Ascending aorta (tissue), 2 donors: ENCODE measurements around the gene TMEM86A. TPM values are rescaled to one million over a fixed set of nuclear protein-coding genes. Genes with fewer than 3 reads are reported as not detected.

Experiments used
- DNase-seq, 2 donors: peaks; one replicate each; pipeline ENCODE4 v3.0.0-alpha.2; 2019; ENCODE audit warnings: low spot score in 2 of 2
- H3K27ac ChIP-seq, 2 donors: fragments of 200-600 bp; sonication (generic); one replicate each; pipeline ENCODE4 v1.5.1; 2016 to 2017; ENCODE audit warnings: mild to moderate bottlenecking in 1 of 2
- H3K27me3 ChIP-seq: fragments of 200-600 bp; sonication (generic); one replicate; pipeline ENCODE4 v1.5.1; 2017
- H3K36me3 ChIP-seq, 2 donors: fragments of 200-600 bp; sonication (generic); one replicate each; pipeline ENCODE4 v1.5.1; 2016
- H3K4me1 ChIP-seq, 2 donors: fragments of 200-600 bp; sonication (generic); one replicate each; pipeline ENCODE4 v1.5.1; 2016 to 2017; ENCODE audit warnings: mild to moderate bottlenecking in 1 of 2
- H3K4me3 ChIP-seq, 2 donors: fragments of 200-600 bp; sonication (generic); one replicate each; pipeline ENCODE4 v1.5.1; 2016 to 2017; ENCODE audit warnings: mild to moderate bottlenecking in 1 of 2
- H3K9me3 ChIP-seq, 2 donors: fragments of 200-600 bp; sonication (generic); one replicate each; pipeline ENCODE4 v1.5.1; 2016
- CTCF ChIP-seq, 3 experiments: fragments of 200-600 bp in 2 of 3; fragments of 450-650 bp in 1 of 3; sonication (generic) in 2 of 3; IDR thresholded peaks; one replicate each; pipeline ENCODE4 v1.5.1; 2016 to 2019; ENCODE audit warnings: antibody characterized with exemption in 3 of 3, mild to moderate bottlenecking in 1 of 3, moderate library complexity in 1 of 3
- intact Hi-C: fragments of 100-400 bp; cut with DNase I; formaldehyde crosslinking; loops from one replicate; pipeline ENCODE4 v1.15.1; 2023
- total RNA-seq: library from RNA; depleted of rRNA; stranded (reverse); fragments of >200 nt; gene quantifications from one replicate; pipeline ENCODE4 v1.1.0, GENCODE V29; 2016

Gene TMEM86A
- total RNA-seq, 1 donor from 2014 or later, result 4.8 TPM

DNA sequence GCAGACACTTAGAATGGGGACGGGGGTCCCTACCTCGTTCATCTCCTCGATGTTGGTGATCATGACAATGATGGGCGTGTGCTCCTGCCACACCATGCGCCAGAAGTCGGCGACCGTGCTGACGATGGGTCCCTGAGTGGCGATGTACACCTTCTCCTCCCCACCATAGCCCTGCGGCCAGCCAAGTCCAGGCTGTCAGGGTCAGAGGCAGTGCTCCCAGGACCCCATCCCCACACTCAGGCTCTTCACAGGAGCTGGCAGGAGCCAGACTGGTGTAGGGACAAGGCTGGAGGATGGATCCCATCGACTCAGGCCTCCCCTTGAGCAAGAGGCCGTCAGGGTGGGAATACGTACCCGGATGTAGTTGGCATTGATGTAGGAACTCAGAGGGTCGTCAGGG is 34.6 kb downstream of the TMEM86A start:
- H3K27ac ChIP-seq, result no peak overlapping the region
- no peak for DNase-seq
- no peaks in the 10 kb centered on the region for H3K9me3 ChIP-seq
- H3K27me3 ChIP-seq, result no peaks in the 10 kb centered on the region
- no peak overlapping the region for H3K4me3 ChIP-seq
- H3K4me1 ChIP-seq, result no peaks in the 10 kb centered on the region
- H3K36me3 ChIP-seq, result no peaks in the 10 kb centered on the region
- intact Hi-C loops, result loop anchor here (2.0 kb wide), 1 partner anchor 618 kb away; no protein-coding TSS in a partner anchor
- no peak for TF ChIP-seq CTCF (IDR thresholded peaks at IDR 0.05)

DNA sequence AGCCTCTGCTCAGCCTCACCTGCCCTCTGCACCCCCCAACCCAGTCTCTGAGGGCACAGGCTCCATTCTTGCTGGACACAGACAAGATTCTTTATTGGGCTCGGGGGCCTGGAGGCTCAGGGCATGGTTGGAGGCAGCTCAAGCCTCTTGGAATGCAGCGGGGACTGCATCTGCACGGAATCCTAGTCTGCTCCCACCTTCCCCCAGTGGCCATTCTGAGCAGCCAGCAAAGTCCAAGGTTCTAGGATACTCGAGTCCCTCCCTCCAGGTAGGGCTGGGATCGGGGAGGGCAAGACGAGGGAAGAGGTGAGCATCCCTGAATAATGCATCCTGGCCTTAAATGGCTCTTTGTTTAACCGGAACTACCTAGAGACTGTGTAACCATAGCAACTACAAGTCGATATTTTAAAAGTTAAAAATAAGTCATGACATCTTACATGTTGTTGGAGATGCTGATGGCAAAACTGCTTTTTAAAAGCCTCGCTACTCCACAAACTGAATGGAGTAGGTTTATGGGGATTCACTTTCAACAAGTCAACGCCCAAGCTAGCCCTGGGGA is 38.1 kb downstream of the TMEM86A start:
- H3K4me1 ChIP-seq, result no peaks in the 10 kb centered on the region
- no peaks in the 10 kb centered on the region for H3K27me3 ChIP-seq
- H3K27ac ChIP-seq, result no peak overlapping the region
- TF ChIP-seq CTCF (IDR thresholded peaks at IDR 0.05), result no peak
- intact Hi-C loops, result no loop called here
- H3K9me3 ChIP-seq, result no peaks in the 10 kb centered on the region
- H3K4me3 ChIP-seq, result no peak overlapping the region
- H3K36me3 ChIP-seq, result no peaks in the 10 kb centered on the region
- DNase-seq, result no peak

GRCh38 chr11:18737642-18738041 is 39.1 kb downstream of the TMEM86A start:
- Histone ChIP-seq H3K27ac (no peak overlapping the region), H3K4me1 (no peaks in the 10 kb centered on the region), H3K4me3 (no peak overlapping the region), H3K27me3 (no peaks in the 10 kb centered on the region), H3K9me3 (no peaks in the 10 kb centered on the region), H3K36me3 (no peaks in the 10 kb centered on the region)
- intact Hi-C loops, result no loop called here
- no peak for TF ChIP-seq CTCF (IDR thresholded peaks at IDR 0.05)
- no peak for DNase-seq

DNA sequence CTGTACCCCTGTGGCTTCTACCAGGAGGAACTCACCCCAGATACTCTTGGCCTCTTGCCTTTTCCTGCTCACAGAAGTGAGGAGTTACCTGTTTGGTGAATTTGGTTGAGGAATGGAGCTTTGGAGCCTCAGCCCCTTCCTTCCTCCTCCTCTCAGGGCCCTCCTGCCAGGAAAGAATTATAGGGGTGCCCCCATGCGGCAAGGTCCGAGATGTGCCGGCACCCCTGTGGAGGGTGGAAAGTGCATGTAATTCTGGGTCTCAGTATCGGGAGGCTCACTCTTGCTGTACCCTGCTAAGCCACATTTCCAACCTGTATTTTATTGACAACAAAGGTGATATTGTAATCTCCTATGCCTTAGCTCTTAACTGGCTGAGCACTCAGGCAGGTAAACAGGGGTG is 41.1 kb downstream of the TMEM86A start:
- no peaks in the 10 kb centered on the region for H3K9me3 ChIP-seq
- H3K36me3 ChIP-seq, result no peaks in the 10 kb centered on the region
- H3K4me1 ChIP-seq, result no peaks in the 10 kb centered on the region
- no peaks in the 10 kb centered on the region for H3K27me3 ChIP-seq
- intact Hi-C loops, result no loop called here
- TF ChIP-seq CTCF (IDR thresholded peaks at IDR 0.05), result no peak
- no peak overlapping the region for H3K27ac ChIP-seq
- no peak overlapping the region for H3K4me3 ChIP-seq
- no peak for DNase-seq

GRCh38 chr11:18741783-18742182 is 43.2 kb downstream of the TMEM86A start:
- intact Hi-C loops, result no loop called here
- Histone ChIP-seq H3K9me3 (no peaks in the 10 kb centered on the region), H3K27me3 (no peaks in the 10 kb centered on the region), H3K36me3 (no peaks in the 10 kb centered on the region), H3K27ac (no peak overlapping the region), H3K4me1 (no peaks in the 10 kb centered on the region), H3K4me3 (no peak overlapping the region)
- no peak for DNase-seq
- TF ChIP-seq CTCF (IDR thresholded peaks at IDR 0.05), result no peak

GRCh38 chr11:18743365-18743764 is 44.8 kb downstream of the TMEM86A start:
- Histone ChIP-seq H3K27ac (no peak overlapping the region), H3K4me3 (no peak overlapping the region), H3K36me3 (no peaks in the 10 kb centered on the region), H3K9me3 (no peaks in the 10 kb centered on the region), H3K27me3 (no peaks in the 10 kb centered on the region), H3K4me1 (no peaks in the 10 kb centered on the region)
- DNase-seq, result no peak
- no peak for TF ChIP-seq CTCF (IDR thresholded peaks at IDR 0.05)
- intact Hi-C loops, result no loop called here
